Stomach (tissue), 4 donors: ENCODE measurements around the gene MAGED4.

Source experiments
- CTCF ChIP-seq, 7 experiments: fragments of 450-650 bp in 4 of 7; fragments of 200-600 bp in 3 of 7; sonication (generic) in 3 of 7; IDR thresholded peaks; one replicate each; pipeline ENCODE4 v1.5.1; 2016 to 2019; ENCODE audit warnings: antibody characterized with exemption in 7 of 7, control low read depth in 2 of 7, mild to moderate bottlenecking in 1 of 7
- POLR2A ChIP-seq, 4 donors: fragments of 450-650 bp; IDR thresholded peaks; one replicate each; pipeline ENCODE4 v1.6.1; 2016; ENCODE audit warnings: antibody characterized with exemption in 4 of 4, control low read depth in 2 of 4, mild to moderate bottlenecking in 1 of 4, moderate library complexity in 1 of 4
- POLR2AphosphoS5 ChIP-seq, 3 donors: sonication (generic); formaldehyde crosslinking; IDR thresholded peaks; one replicate each; pipeline ENCODE4 v1.6.1; 2016; ENCODE audit warnings: antibody characterized with exemption in 3 of 3

GRCh38 chrX:52139545-52139895 lies 45.2 kb upstream of the MAGED4 start:
- no peak for TF ChIP-seq CTCF (IDR thresholded peaks at IDR 0.05)
- no peak for TF ChIP-seq POLR2AphosphoS5 (IDR thresholded peaks at IDR 0.05)
- TF ChIP-seq POLR2A (IDR thresholded peaks at IDR 0.05) = no peak
